Lung (tissue), 12 donors: ENCODE data around the gene MBLAC2. TPM values are rescaled to one million over a fixed set of nuclear protein-coding genes. Genes with fewer than 3 reads are reported as not detected.

Experiments
- ATAC-seq: fragments of 200-7000 bp; cut with Tn5 transposase; one replicate; pipeline ENCODE4 v1.9.1; 2020; ENCODE audit warnings: moderate number of reproducible peaks; ENCODE audit not compliant: insufficient read depth, low FRiP score
- DNase-seq, 3 donors: peaks; one replicate each; pipeline ENCODE4 v3.0.0-alpha.2; 2013 to 2017
- H3K27ac ChIP-seq, 2 donors: one replicate each; pipeline ENCODE4 v1.5.1; 2013; ENCODE audit warnings: mild to moderate bottlenecking in 2 of 2, moderate library complexity in 2 of 2, control low read depth in 1 of 2, inconsistent platforms in 1 of 2, low read depth in 1 of 2, low read length in 1 of 2
- H3K27me3 ChIP-seq, 3 donors: one replicate each; pipeline ENCODE4 v1.5.1; 2013; ENCODE audit warnings: low read length in 2 of 3; ENCODE audit not compliant: control insufficient read depth in 3 of 3, insufficient read depth in 3 of 3
- H3K36me3 ChIP-seq, 4 donors: one replicate each; pipeline ENCODE4 v1.5.1; 2013; ENCODE audit warnings: low read length in 4 of 4, mild to moderate bottlenecking in 1 of 4, moderate library complexity in 1 of 4; ENCODE audit not compliant: control insufficient read depth in 4 of 4, insufficient read depth in 4 of 4
- H3K4me1 ChIP-seq, 5 donors: one replicate each; pipeline ENCODE4 v1.5.1; 2013; ENCODE audit warnings: low read length in 5 of 5, mild to moderate bottlenecking in 2 of 5, moderate library complexity in 1 of 5; ENCODE audit not compliant: control insufficient read depth in 5 of 5, insufficient read depth in 5 of 5
- H3K4me3 ChIP-seq: one replicate; pipeline ENCODE4 v1.5.1; 2013; ENCODE audit warnings: mild to moderate bottlenecking, control low read depth, moderate library complexity
- H3K9ac ChIP-seq, 2 donors: one replicate each; pipeline ENCODE4 v1.5.1; 2013; ENCODE audit warnings: low read length in 2 of 2, control low read depth in 1 of 2; ENCODE audit not compliant: insufficient read depth in 1 of 2
- H3K9me3 ChIP-seq, 4 donors: one replicate each; pipeline ENCODE4 v1.5.1; 2013; ENCODE audit warnings: low read length in 3 of 4, mild to moderate bottlenecking in 1 of 4, moderate library complexity in 1 of 4; ENCODE audit not compliant: control insufficient read depth in 4 of 4, insufficient read depth in 3 of 4
- WGBS, 2 donors: extraction: QIAGEN DNeasy Blood & Tissue Kit; methylation state at CpG; one replicate each; pipeline ENCODE4 v1.1.7; 2013; 5-methylcytosine and 5-hydroxymethylcytosine counted together
- polyA plus RNA-seq, 2 donors: library from polyadenylated mRNA; stranded (reverse); fragments of 200-250 nt; gene quantifications; one replicate each; pipeline ENCODE4 v1.2.1, GENCODE V29; 2013
- total RNA-seq, 2 donors: library from RNA; depleted of rRNA in 1 of 2; stranded (reverse); fragments of >200 nt in 1 of 2; gene quantifications; one replicate each; pipeline ENCODE4 v1.2.1, GENCODE V29; 2014 to 2021
- TF ChIP-seq, protein P1 (sequence below): IDR thresholded peaks from 2 replicates; pipeline ENCODE4 v1.5.1; 2012; ENCODE audit warnings: mild to moderate bottlenecking; ENCODE audit errors: control extremely low read depth, extremely low read depth
- donor health status: control.
- donor health status: control.
- donor health status: Bipolar disorder and iron deficiency.
- donor health status: healthy.
- donor health status: DM: yes; HTN: yes; CAD: no.

Gene MBLAC2
- total and polyA plus RNA-seq, 4 donors = 1.9 to 6.5 (median 3.3) TPM

DNA sequence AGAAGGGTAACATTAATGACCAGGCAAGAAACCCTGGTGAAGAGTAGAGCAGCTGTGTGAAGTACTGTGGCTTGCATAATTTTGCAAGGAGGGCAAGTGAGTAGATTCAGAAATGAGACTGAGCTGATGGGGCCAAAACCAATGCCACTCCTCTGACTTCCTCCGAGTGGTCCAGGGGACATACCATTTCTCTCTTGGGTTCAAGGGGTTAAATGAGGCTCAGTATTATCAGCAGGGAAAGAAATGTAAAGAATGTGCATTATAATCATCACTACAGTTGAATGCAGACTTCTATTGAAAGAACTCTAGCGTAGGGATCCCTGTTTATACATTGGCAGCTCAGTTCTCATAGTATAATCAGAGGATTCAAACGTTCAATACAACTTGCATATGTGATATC is 10.0 kb upstream of the MBLAC2 start:
- Histone ChIP-seq H3K9ac (no peak overlapping the region), H3K9me3 (no peaks in the 10 kb centered on the region), H3K36me3 (no peaks in the 10 kb centered on the region), H3K4me3 (no peak overlapping the region), H3K27ac (no peak overlapping the region), H3K4me1 (no peaks in the 10 kb centered on the region), H3K27me3 (no peaks in the 10 kb centered on the region)
- TF ChIP-seq, protein P1, sequence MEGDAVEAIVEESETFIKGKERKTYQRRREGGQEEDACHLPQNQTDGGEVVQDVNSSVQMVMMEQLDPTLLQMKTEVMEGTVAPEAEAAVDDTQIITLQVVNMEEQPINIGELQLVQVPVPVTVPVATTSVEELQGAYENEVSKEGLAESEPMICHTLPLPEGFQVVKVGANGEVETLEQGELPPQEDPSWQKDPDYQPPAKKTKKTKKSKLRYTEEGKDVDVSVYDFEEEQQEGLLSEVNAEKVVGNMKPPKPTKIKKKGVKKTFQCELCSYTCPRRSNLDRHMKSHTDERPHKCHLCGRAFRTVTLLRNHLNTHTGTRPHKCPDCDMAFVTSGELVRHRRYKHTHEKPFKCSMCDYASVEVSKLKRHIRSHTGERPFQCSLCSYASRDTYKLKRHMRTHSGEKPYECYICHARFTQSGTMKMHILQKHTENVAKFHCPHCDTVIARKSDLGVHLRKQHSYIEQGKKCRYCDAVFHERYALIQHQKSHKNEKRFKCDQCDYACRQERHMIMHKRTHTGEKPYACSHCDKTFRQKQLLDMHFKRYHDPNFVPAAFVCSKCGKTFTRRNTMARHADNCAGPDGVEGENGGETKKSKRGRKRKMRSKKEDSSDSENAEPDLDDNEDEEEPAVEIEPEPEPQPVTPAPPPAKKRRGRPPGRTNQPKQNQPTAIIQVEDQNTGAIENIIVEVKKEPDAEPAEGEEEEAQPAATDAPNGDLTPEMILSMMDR = no peak
- ATAC-seq = no peak
- DNase-seq = no peak
- WGBS, 2 donors = 71 to 72% methylated on average over 3 of the region's 3 CpGs

DNA sequence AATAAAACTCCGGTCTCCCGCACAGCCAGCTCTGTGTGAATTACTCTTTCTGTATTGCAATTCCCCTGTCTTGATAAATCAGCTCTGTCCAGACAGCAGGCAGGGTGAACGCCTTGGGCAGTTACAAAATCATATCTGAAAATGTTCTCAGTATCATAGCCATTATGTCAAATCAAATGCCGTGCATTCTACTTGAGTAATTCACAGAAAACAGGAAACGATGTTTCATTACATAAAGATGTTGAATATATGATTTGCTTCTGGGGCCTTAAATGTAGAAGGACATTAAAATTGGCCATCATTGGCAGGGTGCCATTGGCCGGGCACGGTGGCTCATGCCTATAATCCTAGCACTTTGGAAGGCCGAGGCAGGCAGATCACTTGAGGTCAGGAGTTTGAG is 8.6 kb upstream of the MBLAC2 start:
- no peak for ATAC-seq

DNA sequence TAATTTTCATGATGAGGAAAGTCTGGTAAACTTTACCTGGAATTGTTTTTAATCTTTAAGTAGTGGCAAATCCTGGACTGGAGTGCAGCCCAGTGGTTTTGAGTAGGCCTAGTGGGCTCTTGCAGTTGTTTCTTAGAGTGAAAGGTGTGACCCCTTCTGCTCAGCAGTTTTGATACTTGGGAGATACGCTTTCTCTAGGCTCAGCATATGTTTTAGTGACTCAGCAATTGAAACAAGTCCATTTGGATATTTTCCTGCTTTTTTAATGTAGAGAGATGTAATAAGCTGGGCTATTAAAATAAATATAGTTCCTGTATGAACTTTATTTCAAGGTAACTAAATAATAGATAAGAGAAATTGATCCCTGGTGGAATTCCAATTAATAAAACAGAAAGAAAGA is 6.1 kb upstream of the MBLAC2 start:
- no peak overlapping the region for H3K4me3 ChIP-seq
- H3K27ac ChIP-seq = no peak overlapping the region
- H3K4me1 ChIP-seq = no peaks in the 10 kb centered on the region
- ATAC-seq = no peak
- no peaks in the 10 kb centered on the region for H3K9me3 ChIP-seq
- no peaks in the 10 kb centered on the region for H3K36me3 ChIP-seq
- DNase-seq = no peak
- H3K27me3 ChIP-seq = no peaks in the 10 kb centered on the region
- 89 to 100% methylated on average over 1 of the region's 1 CpG for WGBS, 2 donors
- TF ChIP-seq, protein P1 = no peak
- no peak overlapping the region for H3K9ac ChIP-seq

More for the DNA sequence above, 8.6 kb upstream of the MBLAC2 start:
- H3K4me1 ChIP-seq = no peaks in the 10 kb centered on the region
- TF ChIP-seq, protein P1 = no peak
- H3K9me3 ChIP-seq = no peaks in the 10 kb centered on the region
- 91 to 92% methylated on average over 8 of the region's 8 CpGs for WGBS, 2 donors
- DNase-seq = no peak
- no peaks in the 10 kb centered on the region for H3K36me3 ChIP-seq
- no peak overlapping the region for H3K9ac ChIP-seq
- no peaks in the 10 kb centered on the region for H3K27me3 ChIP-seq
- H3K4me3 ChIP-seq = no peak overlapping the region
- no peak overlapping the region for H3K27ac ChIP-seq

DNA sequence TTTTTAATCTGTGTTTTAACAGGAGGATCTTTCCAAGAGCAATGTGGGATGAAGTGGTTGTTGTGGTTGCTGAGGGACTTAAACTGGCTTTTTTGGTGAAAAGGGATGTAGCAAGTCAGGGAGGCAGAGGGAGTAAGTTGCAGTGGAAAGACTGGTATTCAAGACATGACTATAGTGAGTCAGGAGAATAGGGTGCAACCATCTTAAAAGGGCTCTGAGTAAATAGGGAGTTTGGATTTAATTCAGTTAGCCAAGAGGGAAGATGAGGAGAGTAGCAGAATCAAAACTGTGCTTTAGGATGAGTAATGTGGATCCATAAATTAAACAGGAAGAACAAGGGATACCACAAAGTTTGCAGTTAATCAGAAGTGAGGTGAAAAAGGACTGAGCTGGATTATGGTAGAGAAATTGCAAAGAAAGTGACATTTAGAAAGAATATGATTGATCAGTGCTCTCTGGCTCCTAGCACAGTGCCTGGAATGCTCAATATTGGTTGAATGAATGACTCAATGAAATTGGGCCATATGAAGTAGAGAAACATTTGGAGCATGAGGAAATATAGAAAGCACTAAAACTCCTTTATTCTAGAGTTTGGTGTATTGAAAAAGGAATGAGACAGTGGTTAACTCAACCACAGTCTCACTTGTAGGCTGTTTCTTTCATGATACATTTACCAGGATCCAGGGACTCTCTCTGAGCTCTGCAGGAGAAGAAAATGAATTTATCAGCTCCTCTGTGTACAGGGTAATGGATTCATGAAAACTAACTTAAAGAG is 5.2 kb upstream of the MBLAC2 start:
- no peak overlapping the region for H3K27ac ChIP-seq
- H3K9me3 ChIP-seq = no peaks in the 10 kb centered on the region
- peaks cover 0 to 4% (median 0%) of the 10 kb centered on the region in 5 donors for H3K4me1 ChIP-seq
- no peaks in the 10 kb centered on the region for H3K36me3 ChIP-seq
- no peaks in the 10 kb centered on the region for H3K27me3 ChIP-seq
- TF ChIP-seq, protein P1 = no peak
- no peak overlapping the region for H3K9ac ChIP-seq
- H3K4me3 ChIP-seq = no peak overlapping the region
- ATAC-seq = no peak
- DNase-seq = no peak
